ENCODE results near the gene TM6SF1. TPM values are rescaled to one million over a fixed set of nuclear protein-coding genes. Genes with fewer than 3 reads are reported as not detected.

Gene TM6SF1
- polyA plus RNA-seq, 1 donor (not counting 4 experiments of a cell fraction or from before 2014, with no cell fraction given): 0.05 TPM

DNA sequence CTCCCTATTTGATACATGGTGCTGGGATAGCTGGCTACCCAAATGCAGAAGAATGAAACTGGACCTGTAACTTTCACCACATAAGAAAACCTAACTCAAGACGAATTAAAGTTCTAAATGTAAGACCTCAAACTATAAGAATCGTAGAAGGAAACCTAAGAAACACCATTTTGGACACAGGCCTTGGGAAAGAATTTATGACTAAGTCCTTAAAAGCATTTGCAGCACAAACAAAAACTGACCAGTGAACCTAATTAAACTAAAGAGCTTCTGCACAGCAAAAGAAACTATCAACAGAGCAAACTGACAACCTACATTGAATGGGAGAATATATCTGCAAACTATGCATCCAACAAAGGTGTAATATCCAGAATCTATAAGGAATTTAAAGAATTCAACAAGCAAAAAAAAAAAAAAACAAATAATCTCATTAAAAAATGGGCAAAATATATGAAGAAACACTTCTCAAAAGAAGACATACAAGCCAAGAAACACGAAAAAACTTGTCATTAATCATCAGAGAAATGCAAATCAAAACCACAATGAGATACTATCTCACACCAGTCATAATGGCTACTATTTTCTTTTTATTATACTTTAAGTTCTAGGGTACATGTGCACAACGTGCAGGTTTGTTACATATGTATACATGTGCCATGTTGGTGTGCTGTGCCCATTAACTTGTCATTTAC lies 63.2 kb downstream of the TM6SF1 start:
- H2AFZ ChIP-seq (ENCODE audit: control insufficient read depth, low read length): no peak overlapping the region
- H3K79me2 ChIP-seq (ENCODE audit: control insufficient read depth, insufficient read depth, low read length): peaks cover 29% of the 10 kb centered on the region
- no peaks in the 10 kb centered on the region for H3K4me1 ChIP-seq (ENCODE audit: control insufficient read depth, extremely low read depth, insufficient read depth, low read length)
- TF ChIP-seq, protein P1, sequence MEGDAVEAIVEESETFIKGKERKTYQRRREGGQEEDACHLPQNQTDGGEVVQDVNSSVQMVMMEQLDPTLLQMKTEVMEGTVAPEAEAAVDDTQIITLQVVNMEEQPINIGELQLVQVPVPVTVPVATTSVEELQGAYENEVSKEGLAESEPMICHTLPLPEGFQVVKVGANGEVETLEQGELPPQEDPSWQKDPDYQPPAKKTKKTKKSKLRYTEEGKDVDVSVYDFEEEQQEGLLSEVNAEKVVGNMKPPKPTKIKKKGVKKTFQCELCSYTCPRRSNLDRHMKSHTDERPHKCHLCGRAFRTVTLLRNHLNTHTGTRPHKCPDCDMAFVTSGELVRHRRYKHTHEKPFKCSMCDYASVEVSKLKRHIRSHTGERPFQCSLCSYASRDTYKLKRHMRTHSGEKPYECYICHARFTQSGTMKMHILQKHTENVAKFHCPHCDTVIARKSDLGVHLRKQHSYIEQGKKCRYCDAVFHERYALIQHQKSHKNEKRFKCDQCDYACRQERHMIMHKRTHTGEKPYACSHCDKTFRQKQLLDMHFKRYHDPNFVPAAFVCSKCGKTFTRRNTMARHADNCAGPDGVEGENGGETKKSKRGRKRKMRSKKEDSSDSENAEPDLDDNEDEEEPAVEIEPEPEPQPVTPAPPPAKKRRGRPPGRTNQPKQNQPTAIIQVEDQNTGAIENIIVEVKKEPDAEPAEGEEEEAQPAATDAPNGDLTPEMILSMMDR (optimal IDR thresholded peaks at IDR 0.05 in 1 of 3, IDR thresholded peaks at IDR 0.05 in 1 of 3, conservative IDR thresholded peaks at IDR 0.05 in 1 of 3; ENCODE audit: extremely low read depth in 1 of 3, insufficient read depth in 2 of 3, low read length in 3 of 3): no peak
- TF ChIP-seq EZH2 (IDR thresholded peaks at IDR 0.05; ENCODE audit: low read length): no peak
- dilution Hi-C loops (cut with MboI; ENCODE audit: extremely low pct_ligation_motif_present, low sequenced_read_pairs): no loop called here
- no peaks in the 10 kb centered on the region for H4K20me1 ChIP-seq (ENCODE audit: control insufficient read depth, extremely low read depth, insufficient read depth, low read length)
- H3K9ac ChIP-seq (ENCODE audit: control insufficient read depth, extremely low read depth, insufficient read depth, low read length): no peak overlapping the region
- H3K27me3 ChIP-seq (ENCODE audit: control insufficient read depth, extremely low read depth, insufficient read depth, low read length): no peaks in the 10 kb centered on the region
- no peak for DNase-seq (ENCODE audit: low read depth, low spot score)
- no peak overlapping the region for H3K4me2 ChIP-seq (ENCODE audit: control insufficient read depth, extremely low read depth, insufficient read depth, low read depth, low read length)
- no peak for FAIRE-seq
- no peaks in the 10 kb centered on the region for H3K9me1 ChIP-seq (ENCODE audit: control insufficient read depth, extremely low read depth, insufficient read depth, low read length)
- no peak overlapping the region for H3K4me3 ChIP-seq (ENCODE audit: control insufficient read depth in 2 of 3, extremely low read depth in 1 of 3, insufficient read depth in 2 of 3, low read depth in 1 of 3, low read length in 3 of 3)
- H3K36me3 ChIP-seq (ENCODE audit: control insufficient read depth in 2 of 2, extremely low read depth in 1 of 2, insufficient read depth in 2 of 2, low read length in 2 of 2): no peaks in the 10 kb centered on the region
- no peak overlapping the region for H3K27ac ChIP-seq (ENCODE audit: control insufficient read depth, insufficient read depth, low read length)
- peaks cover 2% of the 10 kb centered on the region for H3K9me3 ChIP-seq (ENCODE audit: control insufficient read depth, low read depth, low read length)

DNA sequence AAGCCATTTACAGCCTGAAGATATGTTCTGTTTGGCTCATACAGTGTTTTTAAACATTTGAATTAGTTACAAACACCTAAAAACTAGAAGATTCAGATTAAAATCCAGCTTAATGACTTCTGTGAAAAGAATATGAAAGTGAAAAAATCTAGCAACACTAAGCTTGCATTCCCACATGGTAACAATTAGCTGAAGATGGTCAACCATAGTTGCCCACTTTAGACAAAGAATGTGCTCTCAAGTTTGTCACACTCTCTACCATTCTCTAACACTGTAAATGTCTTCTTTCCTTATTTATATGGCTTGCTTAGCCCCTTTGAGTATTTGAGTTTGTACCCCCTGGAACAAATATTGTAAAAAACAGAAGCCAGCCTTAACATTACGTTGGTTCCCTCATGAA lies 67.4 kb downstream of the TM6SF1 start:
- no peaks in the 10 kb centered on the region for H3K9me1 ChIP-seq (ENCODE audit: control insufficient read depth, extremely low read depth, insufficient read depth, low read length)
- no peak overlapping the region for H3K4me2 ChIP-seq (ENCODE audit: control insufficient read depth, extremely low read depth, insufficient read depth, low read depth, low read length)
- TF ChIP-seq, protein P1 (optimal IDR thresholded peaks at IDR 0.05 in 1 of 3, IDR thresholded peaks at IDR 0.05 in 1 of 3, conservative IDR thresholded peaks at IDR 0.05 in 1 of 3; ENCODE audit: extremely low read depth in 1 of 3, insufficient read depth in 2 of 3, low read length in 3 of 3): no peak
- TF ChIP-seq EZH2 (IDR thresholded peaks at IDR 0.05; ENCODE audit: low read length): no peak
- H4K20me1 ChIP-seq (ENCODE audit: control insufficient read depth, extremely low read depth, insufficient read depth, low read length): no peaks in the 10 kb centered on the region
- no peak for FAIRE-seq
- H2AFZ ChIP-seq (ENCODE audit: control insufficient read depth, low read length): no peak overlapping the region
- no peaks in the 10 kb centered on the region for H3K9me3 ChIP-seq (ENCODE audit: control insufficient read depth, low read depth, low read length)
- H3K4me3 ChIP-seq (ENCODE audit: control insufficient read depth in 2 of 3, extremely low read depth in 1 of 3, insufficient read depth in 2 of 3, low read depth in 1 of 3, low read length in 3 of 3): no peak overlapping the region
- H3K79me2 ChIP-seq (ENCODE audit: control insufficient read depth, insufficient read depth, low read length): peaks cover 6% of the 10 kb centered on the region
- no peaks in the 10 kb centered on the region for H3K36me3 ChIP-seq (ENCODE audit: control insufficient read depth in 2 of 2, extremely low read depth in 1 of 2, insufficient read depth in 2 of 2, low read length in 2 of 2)
- DNase-seq (ENCODE audit: low read depth, low spot score): no peak
- H3K27ac ChIP-seq (ENCODE audit: control insufficient read depth, insufficient read depth, low read length): no peak overlapping the region
- H3K9ac ChIP-seq (ENCODE audit: control insufficient read depth, extremely low read depth, insufficient read depth, low read length): no peak overlapping the region
- H3K27me3 ChIP-seq (ENCODE audit: control insufficient read depth, extremely low read depth, insufficient read depth, low read length): no peaks in the 10 kb centered on the region
- no peaks in the 10 kb centered on the region for H3K4me1 ChIP-seq (ENCODE audit: control insufficient read depth, extremely low read depth, insufficient read depth, low read length)
- dilution Hi-C loops (cut with MboI; ENCODE audit: extremely low pct_ligation_motif_present, low sequenced_read_pairs): no loop called here
